ENCODE results near the gene SLC17A3. TPM values are rescaled to one million over a fixed set of nuclear protein-coding genes. Genes with fewer than 3 reads are reported as not detected.

Gene SLC17A3
- total RNA-seq, 1 donor from 2014 or later = not detected

- no peak for ATAC-seq
- Histone ChIP-seq H3K36me3 (no peaks in the 10 kb centered on the region), H3K27ac (no peak overlapping the region), H3K9me3 (no peaks in the 10 kb centered on the region), H3K4me1 (peaks cover 12% of the 10 kb centered on the region), H3K4me3 (no peak overlapping the region), H3K27me3 (ENCODE audit: low read depth) (no peaks in the 10 kb centered on the region)
- no peak for TF ChIP-seq CTCF (IDR thresholded peaks at IDR 0.05)
- intact Hi-C loops (cut with DNase I) = no loop called here
- no peak for DNase-seq
These were observed 10.7 kb downstream of the SLC17A3 start for GRCh38 chr6:25863360-25863759.

- H3K9me3 ChIP-seq = no peaks in the 10 kb centered on the region
- no peak overlapping the region for H3K27ac ChIP-seq
- no peak for DNase-seq
- no peak for TF ChIP-seq CTCF (IDR thresholded peaks at IDR 0.05)
- ATAC-seq = no peak
- H3K4me1 ChIP-seq = peaks cover 12% of the 10 kb centered on the region
- no peak overlapping the region for H3K4me3 ChIP-seq
- intact Hi-C loops (cut with DNase I) = no loop called here
- no peaks in the 10 kb centered on the region for H3K36me3 ChIP-seq
- no peaks in the 10 kb centered on the region for H3K27me3 ChIP-seq (ENCODE audit: low read depth)
These were observed 11.8 kb downstream of the SLC17A3 start for GRCh38 chr6:25862199-25862598.

- Histone ChIP-seq H3K27me3 (ENCODE audit: low read depth) (no peaks in the 10 kb centered on the region), H3K36me3 (no peaks in the 10 kb centered on the region), H3K27ac (no peak overlapping the region), H3K4me3 (no peak overlapping the region), H3K4me1 (no peaks in the 10 kb centered on the region), H3K9me3 (no peaks in the 10 kb centered on the region)
- DNase-seq (no peak), ATAC-seq (no peak)
- no peak for TF ChIP-seq CTCF (IDR thresholded peaks at IDR 0.05)
- intact Hi-C loops (cut with DNase I) = no loop called here
These were observed 21.3 kb downstream of the SLC17A3 start for GRCh38 chr6:25852756-25853155.

GRCh38 chr6:25851961-25852360, 22.1 kb downstream of the SLC17A3 start:
- DNase-seq (no peak), ATAC-seq (no peak)
- intact Hi-C loops (cut with DNase I) = no loop called here
- Histone ChIP-seq H3K4me1 (no peaks in the 10 kb centered on the region), H3K4me3 (no peak overlapping the region), H3K27ac (no peak overlapping the region), H3K27me3 (ENCODE audit: low read depth) (no peaks in the 10 kb centered on the region), H3K36me3 (no peaks in the 10 kb centered on the region), H3K9me3 (no peaks in the 10 kb centered on the region)
- TF ChIP-seq CTCF (IDR thresholded peaks at IDR 0.05) = no peak

GRCh38 chr6:25844518-25844917, 29.5 kb downstream of the SLC17A3 start:
- Histone ChIP-seq H3K4me3 (no peak overlapping the region), H3K27me3 (ENCODE audit: low read depth) (no peaks in the 10 kb centered on the region), H3K27ac (no peak overlapping the region), H3K4me1 (no peaks in the 10 kb centered on the region), H3K36me3 (no peaks in the 10 kb centered on the region), H3K9me3 (no peaks in the 10 kb centered on the region)
- DNase-seq = no peak
- TF ChIP-seq CTCF (IDR thresholded peaks at IDR 0.05) = no peak
- ATAC-seq = no peak
- intact Hi-C loops (cut with DNase I) = no loop called here

GRCh38 chr6:25842526-25842925, 31.5 kb downstream of the SLC17A3 start:
- Histone ChIP-seq H3K27me3 (ENCODE audit: low read depth) (no peaks in the 10 kb centered on the region), H3K4me1 (no peaks in the 10 kb centered on the region), H3K27ac (no peak overlapping the region), H3K9me3 (no peaks in the 10 kb centered on the region), H3K36me3 (no peaks in the 10 kb centered on the region), H3K4me3 (no peak overlapping the region)
- DNase-seq (no peak), ATAC-seq (no peak)
- TF ChIP-seq CTCF (IDR thresholded peaks at IDR 0.05) = no peak
- intact Hi-C loops (cut with DNase I) = no loop called here
